Fibroblast of mammary gland (primary cell): ENCODE results near the gene HIPK2.

Experiments
- DNase-seq: peaks from one replicate; pipeline ENCODE4 v3.0.0-alpha.2; 2010; ENCODE audit warnings: low read depth
- H3K4me3 ChIP-seq: 2 replicates; pipeline ENCODE4 v1.5.1; 2011; ENCODE audit warnings: low read depth, mild to moderate bottlenecking, low read length, moderate library complexity; ENCODE audit not compliant: control insufficient read depth
- TF ChIP-seq, protein P1 (sequence below): conservative IDR thresholded peaks from 2 replicates; pipeline ENCODE4 v1.5.1; 2011; ENCODE audit warnings: low read depth, low read length, inconsistent platforms; ENCODE audit not compliant: control insufficient read depth, insufficient read depth

The HIPK2 gene

DNA sequence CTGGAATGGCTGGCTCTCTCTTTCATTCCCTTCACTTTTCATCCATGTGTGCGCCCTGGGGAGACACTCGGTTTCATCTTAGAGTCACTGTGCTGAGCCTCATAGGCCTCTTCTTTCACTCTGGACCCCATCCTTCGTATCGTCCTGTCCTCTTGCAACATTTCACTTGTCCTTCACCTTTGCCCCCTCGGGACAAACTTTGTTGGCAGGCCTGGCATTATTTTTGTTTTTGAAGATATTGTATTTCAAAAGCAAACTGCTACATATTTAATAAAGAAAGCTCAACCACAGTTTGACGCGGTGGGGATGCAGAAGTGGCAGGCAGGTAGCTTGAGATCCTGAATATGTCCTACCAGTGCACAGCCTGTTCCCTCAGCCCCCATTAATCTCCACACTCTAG lies 36.6 kb downstream of the HIPK2 start:
- no peak for DNase-seq
- no peak overlapping the region for H3K4me3 ChIP-seq
- TF ChIP-seq, protein P1, sequence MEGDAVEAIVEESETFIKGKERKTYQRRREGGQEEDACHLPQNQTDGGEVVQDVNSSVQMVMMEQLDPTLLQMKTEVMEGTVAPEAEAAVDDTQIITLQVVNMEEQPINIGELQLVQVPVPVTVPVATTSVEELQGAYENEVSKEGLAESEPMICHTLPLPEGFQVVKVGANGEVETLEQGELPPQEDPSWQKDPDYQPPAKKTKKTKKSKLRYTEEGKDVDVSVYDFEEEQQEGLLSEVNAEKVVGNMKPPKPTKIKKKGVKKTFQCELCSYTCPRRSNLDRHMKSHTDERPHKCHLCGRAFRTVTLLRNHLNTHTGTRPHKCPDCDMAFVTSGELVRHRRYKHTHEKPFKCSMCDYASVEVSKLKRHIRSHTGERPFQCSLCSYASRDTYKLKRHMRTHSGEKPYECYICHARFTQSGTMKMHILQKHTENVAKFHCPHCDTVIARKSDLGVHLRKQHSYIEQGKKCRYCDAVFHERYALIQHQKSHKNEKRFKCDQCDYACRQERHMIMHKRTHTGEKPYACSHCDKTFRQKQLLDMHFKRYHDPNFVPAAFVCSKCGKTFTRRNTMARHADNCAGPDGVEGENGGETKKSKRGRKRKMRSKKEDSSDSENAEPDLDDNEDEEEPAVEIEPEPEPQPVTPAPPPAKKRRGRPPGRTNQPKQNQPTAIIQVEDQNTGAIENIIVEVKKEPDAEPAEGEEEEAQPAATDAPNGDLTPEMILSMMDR, result no peak

DNA sequence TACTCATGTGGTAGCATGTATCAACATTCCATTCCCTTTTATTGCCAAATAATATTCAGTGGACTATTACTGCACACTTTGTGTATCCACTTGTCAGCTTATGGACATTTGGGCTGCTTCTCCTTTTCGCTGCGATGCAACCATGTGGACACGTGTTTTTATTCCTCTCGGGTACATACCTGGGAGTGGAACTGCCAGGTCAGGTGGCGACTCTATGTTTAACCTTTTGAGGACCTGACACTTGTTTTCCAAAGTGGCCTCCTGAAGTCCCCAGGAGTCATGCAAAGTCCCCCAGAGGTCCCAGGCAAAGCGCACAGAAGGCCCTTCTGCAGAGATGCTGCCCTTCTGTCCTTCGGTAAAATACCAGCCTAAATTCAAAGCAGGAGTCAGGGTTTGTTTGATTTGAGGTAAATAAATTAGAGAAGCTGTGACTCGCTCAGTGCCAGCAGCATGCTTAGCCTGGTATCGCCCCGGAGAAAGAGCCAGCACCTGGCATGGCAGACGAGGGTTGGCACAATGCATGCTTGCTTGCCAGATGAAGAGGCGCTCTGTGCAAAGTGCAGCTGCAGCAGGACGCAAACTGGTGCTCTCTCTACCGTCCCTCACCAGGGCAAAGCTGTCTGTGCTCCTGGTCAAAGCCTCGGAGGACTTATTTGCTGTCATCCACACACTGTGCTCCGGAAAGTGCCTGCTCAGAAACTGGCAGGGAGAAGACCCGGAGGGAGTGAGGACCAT lies 37.8 kb downstream of the HIPK2 start:
- H3K4me3 ChIP-seq, result no peak overlapping the region
- TF ChIP-seq, protein P1, result no peak
- no peak for DNase-seq

DNA sequence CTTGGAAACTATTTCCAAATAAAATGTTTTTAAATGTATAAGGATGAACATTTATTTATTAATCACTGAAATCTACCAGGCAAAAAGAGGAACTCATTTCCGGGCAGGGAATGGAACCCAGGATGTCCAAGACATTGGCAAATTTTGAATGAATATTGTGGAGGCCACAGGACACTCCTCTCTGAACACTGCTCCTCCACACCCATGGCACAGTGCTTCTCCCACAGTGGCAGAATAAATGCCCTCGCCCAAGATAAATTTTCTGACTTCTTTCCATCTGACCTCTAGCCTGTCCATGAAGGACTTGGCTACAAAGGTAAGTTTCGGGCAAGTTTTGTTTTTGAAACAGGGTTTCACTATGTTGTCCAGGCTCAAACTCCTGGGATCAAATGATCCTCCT lies 39.0 kb downstream of the HIPK2 start:
- no peak for DNase-seq
- TF ChIP-seq, protein P1, result no peak
- no peak overlapping the region for H3K4me3 ChIP-seq

GRCh38 chr7:139738101-139738489 lies 39.7 kb downstream of the HIPK2 start:
- H3K4me3 ChIP-seq, result no peak overlapping the region
- no peak for DNase-seq
- TF ChIP-seq, protein P1, result no peak

DNA sequence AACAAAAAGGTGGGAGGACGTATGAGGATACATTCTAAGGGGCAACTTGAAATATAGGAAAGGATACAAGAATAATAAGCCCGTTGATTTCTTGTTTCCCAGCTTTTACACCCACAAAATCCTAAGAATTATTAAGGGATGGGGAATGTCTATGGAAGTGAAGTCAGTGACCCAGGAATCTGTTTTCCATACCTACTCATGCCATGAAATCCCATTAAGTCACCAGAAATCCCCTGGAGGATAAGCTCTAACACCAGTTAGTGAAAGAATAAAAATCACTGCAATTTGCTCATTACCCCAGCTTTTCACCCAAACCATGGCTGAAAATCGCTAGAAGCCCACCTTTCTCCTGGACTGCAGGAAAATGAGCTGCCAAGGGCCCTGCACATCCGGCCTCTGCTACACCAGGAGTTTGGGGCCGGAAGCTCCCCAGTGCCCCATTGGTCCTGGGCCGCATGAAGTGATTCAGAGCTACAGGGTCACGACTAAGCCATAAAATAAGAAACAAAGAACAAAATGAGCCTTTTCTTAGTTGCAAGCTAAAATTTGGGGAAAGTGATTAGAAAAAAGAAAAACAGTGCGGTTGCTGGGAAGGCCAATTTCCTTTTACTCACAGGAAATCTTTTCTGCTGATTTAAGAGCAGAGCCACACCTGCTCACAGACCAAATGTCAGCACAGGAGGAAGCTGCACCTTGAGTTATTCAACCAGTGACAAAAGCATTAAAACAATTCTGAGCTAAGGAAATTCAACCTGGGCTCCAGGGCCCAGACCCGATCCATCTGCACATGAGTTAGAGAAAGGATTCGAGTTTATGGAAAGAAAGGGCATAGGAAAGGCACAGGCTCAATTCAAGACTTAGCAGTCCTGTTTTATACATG lies 40.3 kb downstream of the HIPK2 start:
- H3K4me3 ChIP-seq, result no peak overlapping the region
- TF ChIP-seq, protein P1, result no peak
- DNase-seq, result peak; percentile 76

GRCh38 chr7:139735912-139736595 lies 41.7 kb downstream of the HIPK2 start:
- TF ChIP-seq, protein P1, result no peak
- H3K4me3 ChIP-seq, result no peak overlapping the region
- no peak for DNase-seq
